ENCODE data around the gene CYTH3.
A peak's percentile ranks its signal among the peaks of the same experiment; 100 is the strongest.
"Not testable (repeated sequence)": the region's sequence is repeated elsewhere in the genome, so short reads cannot be mapped to it uniquely, and the experiment has no call there.

CYTH3 gene

DNA sequence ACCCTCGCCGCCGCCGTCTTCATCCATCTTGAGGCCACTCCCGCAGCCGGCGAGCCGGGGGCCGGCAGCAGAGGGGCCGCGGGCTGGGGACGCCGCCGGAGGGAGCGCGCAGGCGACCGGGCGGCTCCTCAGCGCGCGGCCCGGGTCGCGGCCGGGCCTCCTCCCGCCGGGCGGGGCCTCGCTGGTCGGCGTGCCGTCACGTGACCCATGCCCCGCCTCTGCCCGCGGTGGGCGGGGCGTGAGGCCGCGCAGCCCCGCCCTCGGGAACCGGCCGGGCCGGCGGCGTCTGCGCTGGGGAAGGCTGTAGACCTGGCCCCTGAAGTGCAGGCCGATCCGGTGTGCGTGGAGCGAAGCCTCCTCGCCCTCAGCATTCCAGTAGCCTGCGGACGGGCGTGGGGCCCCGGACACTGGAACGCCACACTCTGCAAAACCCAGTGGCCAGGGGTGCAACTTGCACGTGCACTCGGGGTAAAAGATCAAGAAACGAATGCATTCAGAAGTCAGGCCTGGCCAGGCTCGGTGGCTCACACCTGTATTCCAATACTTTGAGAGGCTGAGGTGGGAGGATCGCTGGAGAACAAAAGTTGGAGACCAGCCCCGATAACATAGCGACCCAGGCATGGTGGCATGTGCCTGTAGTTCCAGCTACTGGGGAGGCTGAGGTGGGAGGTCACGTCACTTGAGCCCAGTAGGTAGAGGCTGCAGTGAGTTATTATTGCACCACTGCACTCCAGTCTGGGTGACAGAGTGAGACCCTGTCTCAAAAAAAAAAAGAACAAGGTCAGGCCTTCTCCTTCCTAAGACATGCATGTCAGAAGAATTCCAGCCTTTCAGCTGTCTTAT is at the start of gene CYTH3:
Gene CYTH3 (minus strand): TSS at position 144 of the 843 bp plus-strand sequence. CDS start 117 bp downstream, at position 27.
- peak; percentile 42 for DNase-seq

DNA sequence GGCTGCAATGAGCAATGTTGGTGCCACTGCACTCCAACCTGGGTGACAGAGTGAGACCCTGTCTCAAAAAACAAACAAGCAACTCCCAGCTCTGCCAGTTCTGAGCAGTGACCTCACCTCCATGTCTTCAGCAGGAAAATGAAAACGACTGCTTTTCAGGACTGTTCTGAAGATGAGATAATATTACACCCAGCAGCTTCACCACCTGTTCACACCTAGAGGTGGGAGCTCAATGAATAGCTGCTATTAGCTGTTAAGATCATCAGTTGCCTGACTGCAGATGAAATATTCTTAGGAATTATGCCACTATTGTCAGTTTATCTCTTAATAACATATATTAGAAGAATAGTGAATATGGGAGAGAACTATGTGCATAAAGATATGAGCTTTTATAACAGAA is 48.4 kb upstream of the CYTH3 start:
- no peak for DNase-seq

GRCh38 chr7:6317797-6318438 is 45.5 kb upstream of the CYTH3 start:
- DNase-seq, result no peak

GRCh38 chr7:6316226-6316625 is 43.8 kb upstream of the CYTH3 start:
- DNase-seq, result no peak

DNA sequence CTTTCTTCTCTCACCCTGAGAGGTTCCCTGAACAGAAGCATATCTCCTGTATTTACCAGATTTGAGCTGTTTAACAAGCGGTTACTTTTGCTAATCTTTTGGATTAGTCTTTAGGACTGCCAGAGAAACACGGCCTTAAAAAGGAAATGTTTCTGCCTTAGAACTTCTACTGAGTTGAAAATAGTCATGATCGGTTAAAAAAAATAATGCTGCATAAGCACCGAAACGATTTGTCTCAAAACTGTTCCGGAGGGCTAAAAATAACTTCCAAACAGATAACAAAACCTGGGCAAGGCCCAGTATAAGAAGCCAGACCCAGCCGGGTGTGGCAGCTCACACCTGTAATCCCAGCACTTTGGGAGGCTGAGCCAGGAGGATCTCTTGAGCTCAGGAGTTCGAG is 43.3 kb upstream of the CYTH3 start:
- DNase-seq, result no peak

DNA sequence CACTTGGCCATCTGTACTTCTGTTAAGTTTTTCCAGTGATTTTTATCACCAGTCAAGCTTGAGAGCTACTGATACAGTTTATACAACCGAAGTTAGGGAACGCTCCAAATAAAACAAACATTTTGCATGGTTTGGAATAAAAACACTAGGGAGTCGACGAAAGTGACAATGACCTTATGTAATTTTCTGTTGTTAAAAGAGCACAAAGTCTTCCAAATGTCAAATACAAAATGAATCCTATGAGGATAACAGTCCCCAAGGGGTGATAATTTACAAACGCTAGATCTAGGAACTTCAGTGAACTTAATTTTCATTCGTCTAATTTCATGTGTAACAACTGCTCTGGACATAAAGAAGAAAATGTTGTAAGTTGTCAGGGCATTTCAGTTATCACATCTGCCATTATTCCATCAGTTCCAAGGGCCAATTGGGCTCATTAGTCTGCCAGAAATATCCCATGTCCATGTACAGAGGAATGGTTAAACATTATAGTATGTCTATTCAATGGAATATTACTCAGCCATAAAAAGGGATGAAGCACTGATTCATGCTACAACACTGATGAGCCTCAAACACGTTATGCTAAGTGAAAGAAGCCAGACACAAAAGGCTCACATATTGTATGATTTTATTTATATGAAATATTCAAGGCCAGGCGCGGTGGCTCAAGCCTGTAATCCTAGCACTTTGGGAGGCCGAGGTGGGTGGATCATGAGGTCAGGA is 38.0 kb upstream of the CYTH3 start:
- DNase-seq, result no peak

- no peak for DNase-seq
Observed at GRCh38 chr7:6307762-6308161, 35.3 kb upstream of the CYTH3 start.

- DNase-seq, result no peak
Observed at GRCh38 chr7:6306471-6306870, 34.0 kb upstream of the CYTH3 start.

- no peak for DNase-seq
Observed at GRCh38 chr7:6305330-6305729, 32.9 kb upstream of the CYTH3 start.

DNA sequence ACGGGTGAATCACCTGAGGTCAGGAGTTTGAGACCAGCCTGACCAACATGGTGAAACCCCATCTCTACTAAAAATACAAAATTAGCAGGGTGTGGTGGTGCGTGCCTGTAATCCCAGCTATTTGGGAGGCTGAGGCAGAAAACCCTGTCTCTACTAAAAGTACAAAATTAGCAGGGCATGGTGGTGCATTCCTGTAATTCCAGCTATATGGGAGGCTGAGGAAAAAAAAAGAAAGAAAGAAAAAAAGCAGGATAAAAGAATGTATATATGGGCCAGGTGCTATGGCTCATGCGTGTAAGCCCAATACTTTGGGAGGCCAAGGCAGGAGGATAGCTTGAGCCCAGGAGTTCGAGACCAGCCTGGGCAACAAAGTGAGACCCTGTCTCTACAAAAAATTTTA is 29.0 kb upstream of the CYTH3 start:
- not testable (repeated sequence) for DNase-seq

- no peak for DNase-seq
Observed at GRCh38 chr7:6299774-6300173, 27.4 kb upstream of the CYTH3 start.

DNA sequence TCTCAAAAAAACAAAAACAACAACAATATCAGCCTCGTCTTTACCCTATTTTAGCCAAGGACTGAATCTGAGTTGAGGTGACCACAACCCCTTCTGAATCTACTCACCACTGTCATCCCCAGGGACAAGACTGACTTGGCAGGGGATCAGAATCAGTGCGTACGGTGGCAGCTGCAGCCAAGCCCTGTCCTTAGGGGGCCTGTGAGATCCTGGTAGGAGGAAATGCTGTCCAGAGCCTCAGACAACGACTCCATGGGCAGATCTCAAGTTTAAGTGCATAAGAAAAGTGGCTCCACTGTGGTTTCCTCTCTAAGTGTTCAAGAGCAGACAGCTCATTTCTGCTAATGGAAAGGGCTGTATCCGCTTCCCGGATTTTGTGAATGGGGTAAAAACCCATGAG is 22.4 kb upstream of the CYTH3 start:
- DNase-seq, result no peak

- no peak for DNase-seq
Observed at GRCh38 chr7:6293202-6293601, 20.8 kb upstream of the CYTH3 start.

DNA sequence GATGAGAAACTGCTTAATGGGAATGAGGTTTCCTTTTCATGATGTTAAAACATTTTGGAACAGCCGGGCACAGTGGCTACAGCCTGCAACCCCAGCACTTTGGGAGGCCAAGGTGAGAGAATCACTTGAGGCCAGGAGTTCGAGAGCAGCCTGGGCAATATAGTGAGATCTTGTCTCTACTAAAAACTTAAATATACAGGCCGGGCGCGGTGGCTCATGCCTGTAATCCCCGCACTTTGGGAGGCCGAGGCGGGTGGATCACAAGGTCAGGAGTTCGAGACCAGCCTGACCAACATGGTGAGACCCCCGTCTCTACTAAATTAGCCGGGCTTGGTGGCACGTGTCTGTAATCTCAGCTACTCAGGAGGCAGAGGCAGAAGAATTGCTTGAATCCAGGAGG is 19.5 kb upstream of the CYTH3 start:
- DNase-seq, result not testable (repeated sequence)

- DNase-seq, result no peak
Observed at GRCh38 chr7:6291531-6291930, 19.1 kb upstream of the CYTH3 start.

- DNase-seq, result no peak
Observed at GRCh38 chr7:6290319-6290741, 17.9 kb upstream of the CYTH3 start.

DNA sequence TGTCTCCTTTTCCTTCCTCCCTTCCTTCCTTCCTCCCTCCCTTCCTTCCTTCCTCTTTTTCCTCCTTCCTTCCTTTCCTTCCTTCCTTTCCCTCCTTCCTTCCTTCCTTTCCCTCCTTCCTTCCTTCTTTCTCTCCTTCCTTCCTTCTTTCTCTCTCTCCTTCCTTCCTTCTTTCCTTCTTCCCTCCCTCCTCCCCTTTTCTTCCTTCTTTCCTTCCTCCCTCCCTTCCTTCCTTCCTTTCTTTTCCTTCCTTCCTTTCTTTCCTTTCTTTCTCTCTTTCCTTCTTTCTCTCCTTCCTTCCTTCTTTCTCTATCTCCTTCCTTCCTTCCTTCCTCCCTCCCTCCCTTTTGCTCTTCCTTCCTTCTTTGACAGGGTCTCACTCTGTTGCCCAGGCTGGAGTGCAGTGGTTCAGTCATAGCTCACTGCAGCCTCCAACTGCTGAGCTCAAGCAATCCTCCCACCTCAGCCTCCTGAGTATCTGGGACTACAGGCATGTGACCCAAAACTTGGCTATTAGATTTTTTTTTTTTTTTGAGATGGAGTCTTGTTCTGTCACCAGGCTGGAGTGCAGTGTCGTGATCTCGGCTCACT is 15.9 kb upstream of the CYTH3 start:
- DNase-seq, result no peak

GRCh38 chr7:6286486-6286885 is 14.1 kb upstream of the CYTH3 start:
- DNase-seq, result no peak

DNA sequence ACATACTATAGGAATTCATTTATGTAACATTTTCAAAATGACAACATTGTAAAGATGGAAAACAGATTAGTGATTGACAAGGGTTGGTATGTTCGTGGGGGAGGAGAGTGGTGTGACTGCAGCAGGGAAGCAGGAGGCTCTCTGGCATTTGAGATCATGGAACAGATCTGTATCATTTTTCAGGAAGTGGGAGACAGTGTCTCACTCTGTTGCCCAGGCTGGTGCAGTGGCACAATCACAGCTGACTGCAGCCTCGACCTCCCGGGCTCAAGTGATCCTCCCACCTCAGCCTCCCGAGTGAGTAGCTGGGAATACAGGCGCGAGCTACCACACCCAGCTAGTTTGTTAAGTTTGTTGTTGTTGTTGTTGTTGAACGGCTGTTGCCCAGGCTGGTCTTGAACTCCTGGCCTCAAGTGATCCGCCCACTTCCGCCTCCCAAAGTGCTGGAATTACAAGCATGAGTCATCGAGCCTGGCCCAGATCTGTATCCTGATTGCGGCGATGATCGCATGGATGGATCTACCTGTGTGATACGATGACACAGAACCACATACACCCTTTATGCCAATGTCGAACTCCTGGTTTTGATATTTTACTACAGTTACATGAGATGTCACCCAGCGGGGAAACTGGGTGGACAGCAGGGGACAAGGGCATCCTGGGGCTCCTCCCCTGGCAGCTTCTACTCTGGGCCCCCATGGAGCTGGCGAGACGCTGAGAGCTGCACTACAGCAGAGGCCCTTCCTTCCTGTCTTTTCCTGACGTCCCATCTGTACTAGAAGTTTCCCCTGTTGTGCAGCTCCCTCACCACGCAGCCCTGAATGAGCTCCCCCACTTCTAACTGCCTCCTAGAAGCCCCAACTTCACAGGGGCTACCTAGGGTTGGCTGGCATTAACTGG is 12.3 kb upstream of the CYTH3 start:
- DNase-seq, result no peak

DNA sequence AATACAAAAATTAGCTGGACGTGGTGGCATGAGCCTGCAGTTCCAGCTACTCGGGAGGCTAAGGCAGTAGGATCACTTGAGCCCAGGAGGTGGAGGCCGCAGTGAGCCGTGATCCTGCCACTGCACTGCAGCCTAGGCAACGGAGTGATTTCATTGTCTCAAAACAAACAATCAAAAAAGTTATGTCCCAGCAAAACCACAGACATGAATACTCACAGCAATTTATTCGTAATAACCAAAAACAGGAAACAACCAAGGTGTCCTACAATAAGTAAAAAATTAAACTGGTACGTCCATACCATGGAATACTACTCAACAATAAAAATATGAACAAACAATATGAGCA is 11.6 kb upstream of the CYTH3 start:
- DNase-seq, result no peak

GRCh38 chr7:6283391-6284054 is 11.1 kb upstream of the CYTH3 start:
- not testable (repeated sequence) for DNase-seq

DNA sequence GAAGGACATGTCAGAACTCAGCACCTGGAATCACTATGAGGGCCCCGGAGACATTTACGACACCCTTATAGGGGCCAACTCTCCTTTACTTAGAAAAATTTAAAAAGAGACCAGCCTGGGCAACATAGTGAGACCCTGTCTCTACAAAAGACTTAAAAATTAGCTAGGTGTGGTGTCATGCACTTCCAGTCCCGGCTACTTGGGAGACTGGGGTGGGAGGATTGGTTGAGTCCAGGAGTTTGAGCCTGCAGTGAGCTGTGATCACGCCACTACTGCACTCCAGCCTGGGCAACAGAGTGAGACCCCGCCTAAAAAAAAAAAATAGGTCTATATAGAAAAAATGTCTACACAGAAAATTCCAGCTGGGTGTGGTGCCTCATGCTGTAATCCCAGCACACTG is 7.5 kb upstream of the CYTH3 start:
- no peak for DNase-seq

All from NCI-H526 treated with DMSO at 0.1 percent for 48 hours (cell line).